Measurements from ENCODE around the gene PDXK.
A peak's percentile ranks its signal among the peaks of the same experiment; 100 is the strongest.

PDXK gene

GRCh38 chr21:43764576-43765495, 45.9 kb downstream of the PDXK start:
- no peak for DNase-seq

GRCh38 chr21:43766734-43767497, 48.0 kb downstream of the PDXK start:
- DNase-seq: no peak

GRCh38 chr21:43767498-43767983, 48.6 kb downstream of the PDXK start:
- no peak for DNase-seq

GRCh38 chr21:43767984-43768867, 49.3 kb downstream of the PDXK start:
- DNase-seq: no peak

- DNase-seq: no peak
Observed at GRCh38 chr21:43768868-43769167, 49.9 kb downstream of the PDXK start.

- DNase-seq: no peak
Observed at GRCh38 chr21:43769325-43769958, 50.5 kb downstream of the PDXK start.

- no peak for DNase-seq
Observed at GRCh38 chr21:43770066-43770655, 51.2 kb downstream of the PDXK start.

GRCh38 chr21:43771199-43771675, 52.3 kb downstream of the PDXK start:
- no peak for DNase-seq

GRCh38 chr21:43771698-43772424, 52.9 kb downstream of the PDXK start:
- DNase-seq: no peak

GRCh38 chr21:43772425-43772821, 53.5 kb downstream of the PDXK start:
- no peak for DNase-seq

GRCh38 chr21:43774163-43774562, 55.2 kb downstream of the PDXK start:
- DNase-seq: no peak

GRCh38 chr21:43775190-43775589, 56.3 kb downstream of the PDXK start:
- DNase-seq: no peak

GRCh38 chr21:43775795-43776430, 57.0 kb downstream of the PDXK start, which contains the start of gene CSTB:
Gene CSTB (minus strand): TSS chr21:43776308. CDS start chr21:43776269, 39 bp downstream.
- peak; percentile 86 for DNase-seq

GRCh38 chr21:43777953-43778352, 59.0 kb downstream of the PDXK start:
- DNase-seq: no peak

- DNase-seq: no peak
Observed at GRCh38 chr21:43778469-43779335, 59.8 kb downstream of the PDXK start.

- no peak for DNase-seq
Observed at GRCh38 chr21:43779660-43780059, 60.7 kb downstream of the PDXK start.

GRCh38 chr21:43781846-43782245, 62.9 kb downstream of the PDXK start:
- DNase-seq: no peak

GRCh38 chr21:43782431-43783097, 63.6 kb downstream of the PDXK start:
- no peak for DNase-seq

Measured in activated gamma-delta T cell treated with Interleukin-2 at 50 U/mL for 16 hours (primary cell).